ENCODE data around the gene HOOK2.
"Not testable (repeated sequence)": the region's sequence is repeated elsewhere in the genome, so short reads cannot be mapped to it uniquely, and the experiment has no call there.

Gene HOOK2, protein sequence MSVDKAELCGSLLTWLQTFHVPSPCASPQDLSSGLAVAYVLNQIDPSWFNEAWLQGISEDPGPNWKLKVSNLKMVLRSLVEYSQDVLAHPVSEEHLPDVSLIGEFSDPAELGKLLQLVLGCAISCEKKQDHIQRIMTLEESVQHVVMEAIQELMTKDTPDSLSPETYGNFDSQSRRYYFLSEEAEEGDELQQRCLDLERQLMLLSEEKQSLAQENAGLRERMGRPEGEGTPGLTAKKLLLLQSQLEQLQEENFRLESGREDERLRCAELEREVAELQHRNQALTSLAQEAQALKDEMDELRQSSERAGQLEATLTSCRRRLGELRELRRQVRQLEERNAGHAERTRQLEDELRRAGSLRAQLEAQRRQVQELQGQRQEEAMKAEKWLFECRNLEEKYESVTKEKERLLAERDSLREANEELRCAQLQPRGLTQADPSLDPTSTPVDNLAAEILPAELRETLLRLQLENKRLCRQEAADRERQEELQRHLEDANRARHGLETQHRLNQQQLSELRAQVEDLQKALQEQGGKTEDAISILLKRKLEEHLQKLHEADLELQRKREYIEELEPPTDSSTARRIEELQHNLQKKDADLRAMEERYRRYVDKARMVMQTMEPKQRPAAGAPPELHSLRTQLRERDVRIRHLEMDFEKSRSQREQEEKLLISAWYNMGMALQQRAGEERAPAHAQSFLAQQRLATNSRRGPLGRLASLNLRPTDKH

GRCh38 chr19:12774588-12775555 lies at the start of gene HOOK2:
HOOK2 (minus strand) TSS chr19:12775552; CDS start chr19:12775449, 103 bp downstream.
- DNase-seq = peak; percentile 39

DNA sequence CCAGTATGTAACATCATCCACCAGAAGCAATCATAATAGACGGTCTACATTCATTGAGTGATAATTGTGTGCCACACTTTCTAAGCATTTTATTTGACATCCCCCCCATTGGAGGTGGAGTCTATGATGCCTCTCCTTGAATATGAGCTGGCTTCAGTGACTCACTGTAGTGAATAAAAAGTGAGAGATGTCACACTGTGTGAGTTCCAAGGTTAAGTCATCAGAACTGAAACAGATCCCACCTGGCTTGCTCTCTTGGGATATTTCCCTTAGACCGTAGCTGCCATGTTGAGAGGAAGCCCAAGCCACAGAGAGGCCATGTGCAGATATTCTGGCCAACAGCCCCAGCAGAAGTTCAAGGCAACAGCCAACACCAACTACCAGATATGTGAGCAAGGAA lies 46.4 kb upstream of the HOOK2 start:
- no peak for DNase-seq

DNA sequence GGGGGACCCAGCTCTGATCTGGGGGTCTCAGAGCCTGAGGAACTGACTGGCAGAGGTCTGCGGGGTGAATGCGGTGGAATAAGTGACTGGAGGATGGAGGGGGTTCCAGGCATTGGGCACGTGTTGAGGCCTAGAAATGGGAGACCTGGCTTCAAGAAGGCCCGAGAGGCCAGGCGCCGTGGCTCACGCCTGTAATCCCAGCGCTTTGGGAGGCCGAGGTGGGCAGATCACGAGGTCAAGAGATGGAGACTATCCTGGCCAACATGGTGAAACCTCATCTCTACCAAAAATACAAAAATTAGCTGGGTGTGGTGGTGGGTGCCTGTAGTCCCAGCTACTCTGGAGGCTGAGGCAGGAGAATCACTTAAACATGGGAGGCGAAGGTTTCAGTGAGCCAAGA lies 42.5 kb upstream of the HOOK2 start:
- DNase-seq = not testable (repeated sequence)

GRCh38 chr19:12817188-12817587 lies 41.8 kb upstream of the HOOK2 start:
- not testable (repeated sequence) for DNase-seq

- no peak for DNase-seq
These were observed 39.7 kb upstream of the HOOK2 start for GRCh38 chr19:12815088-12815487.

DNA sequence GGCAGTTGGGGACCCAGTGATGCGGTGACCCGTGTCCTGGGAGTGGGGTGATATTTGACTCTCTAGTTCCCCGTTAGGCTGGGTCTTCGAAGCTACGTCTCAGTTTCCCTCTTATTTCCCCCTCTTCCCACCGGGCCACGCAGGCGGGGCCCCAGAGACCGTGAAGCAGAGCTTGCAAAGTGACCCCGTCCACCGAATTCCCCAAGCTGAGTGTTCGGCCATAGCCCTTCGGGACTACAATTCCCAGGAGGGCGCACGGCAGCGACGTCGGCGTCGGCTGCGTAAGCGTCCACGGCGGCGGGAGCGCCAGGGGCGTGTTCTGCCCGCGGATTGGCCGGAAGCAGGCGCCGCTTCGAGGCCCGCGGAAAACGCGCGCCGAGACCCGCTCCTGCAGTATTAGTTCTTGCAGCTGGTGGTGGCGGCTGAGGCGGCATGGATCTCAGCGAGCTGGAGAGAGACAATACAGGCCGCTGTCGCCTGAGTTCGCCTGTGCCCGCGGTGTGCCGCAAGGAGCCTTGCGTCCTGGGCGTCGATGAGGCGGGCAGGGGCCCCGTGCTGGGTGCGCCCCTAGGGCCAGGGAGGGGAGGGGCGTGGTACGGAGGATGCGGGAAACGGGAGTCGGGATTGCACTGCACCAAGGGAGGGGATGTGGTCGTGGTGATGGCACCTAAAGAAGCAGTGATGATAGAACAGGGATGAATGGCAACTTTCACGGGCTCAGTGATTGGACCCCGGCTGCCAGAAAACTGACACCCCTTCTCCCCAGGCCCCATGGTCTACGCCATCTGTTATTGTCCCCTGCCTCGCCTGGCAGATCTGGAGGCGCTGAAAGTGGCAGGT lies 31.1 kb upstream of the HOOK2 start, which contains the start of gene RNASEH2A:
Gene RNASEH2A, plus strand, starts transcription at position 343 of the 840 bp plus-strand sequence. Its CDS starts 90 bp downstream, at position 433.
- DNase-seq = peak; percentile 94

GRCh38 chr19:12804051-12804450 lies 28.7 kb upstream of the HOOK2 start:
- no peak for DNase-seq

DNA sequence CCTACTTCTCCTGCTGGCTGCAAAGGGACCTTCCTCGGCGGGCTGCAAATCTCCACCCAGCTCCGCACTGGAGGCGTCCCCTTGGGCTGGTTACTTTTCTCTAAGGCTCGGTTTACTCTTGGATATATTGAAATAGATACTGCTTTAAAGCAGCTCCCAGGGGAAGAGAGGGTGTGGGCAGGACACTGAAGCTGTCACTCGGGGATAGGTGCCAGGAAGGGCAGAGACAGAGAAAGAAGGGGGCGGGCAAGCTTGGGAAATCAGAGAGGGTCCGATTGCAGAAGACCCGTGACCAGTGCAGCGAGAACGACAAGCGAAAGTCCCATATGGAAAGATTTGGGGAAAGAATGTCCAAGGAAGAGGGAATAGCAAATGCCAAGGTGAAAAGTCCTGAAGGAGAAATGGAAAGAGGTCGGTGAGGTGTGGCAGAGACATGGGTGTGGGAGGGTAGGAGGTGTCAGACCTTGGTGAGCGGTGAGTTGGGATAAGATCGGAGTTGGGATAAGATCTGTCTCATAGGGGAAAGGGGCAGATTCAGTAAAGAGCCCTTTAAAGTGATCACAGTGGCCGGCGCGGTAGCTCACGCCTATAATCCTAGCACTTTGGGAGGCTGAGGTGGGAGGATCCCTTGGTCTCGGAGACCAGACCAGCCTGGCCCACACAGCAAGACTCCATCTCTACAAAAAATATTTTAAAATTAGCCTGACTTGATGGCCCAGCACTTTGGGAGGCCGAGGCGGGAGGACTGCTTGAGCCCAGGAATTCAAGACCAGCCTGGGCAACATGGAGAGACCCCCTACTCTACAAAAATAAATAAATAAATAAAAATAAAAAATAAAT lies 27.1 kb upstream of the HOOK2 start:
- no peak for DNase-seq

- DNase-seq = peak; percentile 90
These were observed 26.3 kb upstream of the HOOK2 start, which contains the start of the genes PRDX2 and THSD8 for GRCh38 chr19:12801466-12802266. PRDX2 (minus strand) TSS chr19:12801800; CDS start chr19:12801261, 539 bp downstream. THSD8 (plus strand) TSS chr19:12802069; CDS start chr19:12802072, 3 bp downstream.

DNA sequence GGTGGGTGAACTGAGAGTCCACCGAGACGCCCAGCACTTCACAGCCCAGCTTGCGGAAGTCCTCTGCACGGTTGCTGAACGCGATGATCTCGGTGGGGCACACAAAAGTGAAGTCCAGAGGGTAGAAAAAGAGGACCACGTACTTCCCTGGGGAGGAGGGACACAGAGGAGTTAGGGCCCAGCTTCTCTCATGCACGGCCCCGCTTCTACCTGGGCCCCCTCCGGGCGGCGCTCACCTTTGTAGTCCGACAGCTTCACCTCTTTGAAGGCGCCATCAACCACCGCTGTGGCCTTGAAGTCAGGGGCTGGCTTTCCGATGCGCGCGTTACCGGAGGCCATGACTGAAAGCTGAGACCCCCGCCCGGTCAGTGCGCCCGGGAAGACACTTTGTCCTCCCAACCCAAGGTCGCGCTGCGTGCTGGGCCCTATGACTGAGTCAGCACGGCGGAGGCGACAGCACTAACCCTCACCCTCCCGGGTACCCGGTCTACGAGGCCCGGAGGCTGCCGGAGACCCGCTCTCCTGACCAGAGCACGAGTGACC lies 25.6 kb upstream of the HOOK2 start:
- peak; percentile 48 for DNase-seq

- DNase-seq = no peak
These were observed 25.1 kb upstream of the HOOK2 start for GRCh38 chr19:12800466-12800770.

- DNase-seq = no peak
These were observed 24.6 kb upstream of the HOOK2 start for GRCh38 chr19:12799742-12800465.

DNA sequence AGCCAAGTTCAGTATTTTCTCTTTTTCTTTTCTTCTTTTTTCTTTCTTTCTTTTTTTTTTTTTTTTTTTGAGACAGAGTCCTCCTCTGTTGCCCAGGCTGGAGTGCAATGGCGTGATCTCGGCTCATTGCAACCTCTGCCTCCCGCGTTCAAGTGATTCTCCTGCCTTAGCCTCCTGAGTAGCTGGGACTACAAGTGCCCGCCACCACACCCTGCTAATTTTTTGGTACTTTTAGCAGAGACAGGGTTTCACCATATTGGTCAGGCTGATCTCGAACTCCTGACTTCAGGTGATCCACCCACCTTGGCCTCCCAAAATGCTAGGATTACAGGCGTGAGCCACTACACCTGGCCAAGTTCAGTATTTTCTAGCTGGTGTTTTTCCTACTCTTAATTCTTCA lies 22.3 kb upstream of the HOOK2 start:
- DNase-seq = not testable (repeated sequence)

DNA sequence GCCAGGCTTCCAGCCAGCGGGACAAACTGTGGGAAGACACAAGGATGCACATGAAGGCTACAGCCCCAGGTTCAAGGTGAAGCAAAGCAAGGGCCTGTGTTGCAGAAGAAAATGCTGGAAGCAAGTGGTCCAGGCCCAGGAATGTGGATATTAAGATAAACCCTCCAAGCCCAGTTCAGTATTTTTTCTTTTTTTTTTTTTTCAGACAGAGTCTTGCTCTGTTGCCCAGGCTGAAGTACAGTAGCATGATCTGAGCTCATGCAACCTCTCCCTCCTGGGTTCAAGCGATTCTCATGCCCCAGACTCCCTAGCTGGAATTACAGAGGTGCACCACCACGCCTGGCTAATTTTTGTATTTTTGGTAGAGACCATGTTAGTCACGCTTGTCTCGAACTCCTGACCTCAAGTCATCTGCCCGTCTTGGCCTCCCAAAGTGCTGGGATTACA lies 21.8 kb upstream of the HOOK2 start:
- no peak for DNase-seq

DNA sequence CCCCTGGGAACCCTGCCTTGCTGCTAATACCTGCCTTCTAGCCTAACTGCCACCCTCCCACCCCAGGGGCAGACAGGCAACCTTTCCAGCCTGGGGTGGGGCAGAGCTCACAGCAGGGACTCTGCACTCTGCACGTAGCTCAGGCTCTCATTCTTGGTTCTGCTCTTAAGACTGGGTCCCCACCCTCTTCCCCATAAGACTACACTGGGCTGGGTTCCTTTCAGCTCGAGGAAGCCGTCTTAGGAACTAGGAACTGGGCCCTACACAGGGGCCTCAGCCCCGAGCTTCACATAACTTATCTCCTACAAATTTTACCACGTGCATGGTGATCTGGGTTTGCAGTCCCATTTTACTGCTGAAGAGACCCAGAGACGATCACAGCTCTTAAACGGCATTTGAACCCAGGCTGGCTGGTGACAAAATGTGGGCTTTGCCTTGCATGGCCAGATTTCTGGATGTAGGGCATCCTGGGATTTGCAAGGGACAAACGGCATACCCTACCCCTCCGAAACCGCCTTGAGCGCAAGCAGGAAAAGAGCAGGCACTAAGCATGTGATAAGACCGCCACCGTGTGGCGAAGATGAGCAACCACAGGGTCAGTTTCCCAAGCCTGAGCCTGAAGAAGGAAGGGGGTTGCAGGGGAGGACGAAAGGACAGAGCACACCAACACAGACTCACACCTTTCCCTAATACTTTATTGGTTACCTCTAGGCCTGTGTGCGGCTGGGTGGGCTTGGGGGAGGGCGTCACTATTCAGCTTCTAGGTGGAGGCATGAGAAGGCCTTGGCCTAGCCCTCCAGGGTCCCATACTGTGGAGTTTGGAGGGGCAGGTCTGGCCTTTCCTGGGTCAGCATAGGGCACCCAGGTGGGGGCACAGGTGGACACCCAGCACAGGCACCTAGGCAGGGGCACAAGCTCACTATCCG lies 21.1 kb upstream of the HOOK2 start:
- peak; percentile 84 for DNase-seq

- DNase-seq = no peak
These were observed 19.6 kb upstream of the HOOK2 start for GRCh38 chr19:12794971-12795381.

- DNase-seq = no peak
These were observed 19.0 kb upstream of the HOOK2 start for GRCh38 chr19:12794196-12794941.

Data from stimulated activated CD4-positive, alpha-beta T cell treated with anti-CD3 and anti-CD28 coated beads, Interleukin-15, amount 100 ng/mL, for 24 hours (primary cell).